Tibial nerve (tissue), 3 donors: ENCODE measurements around the gene CLEC20A.

ENCODE experiments used
- POLR2A ChIP-seq, 2 donors: fragments of 450-650 bp; IDR thresholded peaks; one replicate each; pipeline ENCODE4 v1.6.1; 2017; ENCODE audit warnings: antibody characterized with exemption in 2 of 2, mild to moderate bottlenecking in 2 of 2, moderate library complexity in 2 of 2
- TF ChIP-seq, protein P1 (sequence below), 5 experiments: fragments of 200-600 bp in 3 of 5; fragments of 450-650 bp in 2 of 5; sonication (generic) in 3 of 5; IDR thresholded peaks; one replicate each; pipeline ENCODE4 v1.5.1; 2016 to 2019; ENCODE audit warnings: antibody characterized with exemption in 5 of 5, mild to moderate bottlenecking in 3 of 5, moderate library complexity in 2 of 5

DNA sequence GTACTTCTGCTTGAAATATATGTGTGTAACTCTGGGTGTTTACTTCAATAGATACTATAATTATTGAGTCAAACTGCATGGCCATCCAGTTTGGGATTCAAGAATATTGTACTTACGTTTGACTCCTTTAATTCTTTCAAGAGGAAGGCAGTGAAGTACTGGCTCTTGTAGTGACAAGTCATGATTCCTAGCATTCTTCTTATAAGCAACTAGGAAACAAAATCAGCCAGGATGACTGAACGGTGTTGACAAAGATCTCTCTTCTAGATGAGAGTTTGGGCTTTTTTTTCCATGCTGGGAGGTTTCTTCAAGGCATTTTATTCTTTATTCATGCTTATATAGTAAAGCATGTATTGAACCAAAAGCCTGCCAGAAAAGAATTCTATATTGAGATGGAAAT lies 58.3 kb downstream of the CLEC20A start:
- TF ChIP-seq, protein P1, sequence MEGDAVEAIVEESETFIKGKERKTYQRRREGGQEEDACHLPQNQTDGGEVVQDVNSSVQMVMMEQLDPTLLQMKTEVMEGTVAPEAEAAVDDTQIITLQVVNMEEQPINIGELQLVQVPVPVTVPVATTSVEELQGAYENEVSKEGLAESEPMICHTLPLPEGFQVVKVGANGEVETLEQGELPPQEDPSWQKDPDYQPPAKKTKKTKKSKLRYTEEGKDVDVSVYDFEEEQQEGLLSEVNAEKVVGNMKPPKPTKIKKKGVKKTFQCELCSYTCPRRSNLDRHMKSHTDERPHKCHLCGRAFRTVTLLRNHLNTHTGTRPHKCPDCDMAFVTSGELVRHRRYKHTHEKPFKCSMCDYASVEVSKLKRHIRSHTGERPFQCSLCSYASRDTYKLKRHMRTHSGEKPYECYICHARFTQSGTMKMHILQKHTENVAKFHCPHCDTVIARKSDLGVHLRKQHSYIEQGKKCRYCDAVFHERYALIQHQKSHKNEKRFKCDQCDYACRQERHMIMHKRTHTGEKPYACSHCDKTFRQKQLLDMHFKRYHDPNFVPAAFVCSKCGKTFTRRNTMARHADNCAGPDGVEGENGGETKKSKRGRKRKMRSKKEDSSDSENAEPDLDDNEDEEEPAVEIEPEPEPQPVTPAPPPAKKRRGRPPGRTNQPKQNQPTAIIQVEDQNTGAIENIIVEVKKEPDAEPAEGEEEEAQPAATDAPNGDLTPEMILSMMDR (IDR thresholded peaks at IDR 0.05), result no peak
- no peak for TF ChIP-seq POLR2A (IDR thresholded peaks at IDR 0.05)
